HG03095 (cell line): Measurements from ENCODE around the gene SIGLEC12.
"Not testable (repeated sequence)": the region's sequence is repeated elsewhere in the genome, so short reads cannot be mapped to it uniquely, and the experiment has no call there.

Source experiments
- ATAC-seq: cut with Tn5 transposase; IDR thresholded peaks from one replicate; pipeline ENCODE4 v1.9.1; 2021; ENCODE audit warnings: moderate library complexity; ENCODE audit not compliant: unreplicated experiment

The SIGLEC12 gene

GRCh38 chr19:51524666-51525264 lies 23.2 kb upstream of the SIGLEC12 start:
- no peak for ATAC-seq

DNA sequence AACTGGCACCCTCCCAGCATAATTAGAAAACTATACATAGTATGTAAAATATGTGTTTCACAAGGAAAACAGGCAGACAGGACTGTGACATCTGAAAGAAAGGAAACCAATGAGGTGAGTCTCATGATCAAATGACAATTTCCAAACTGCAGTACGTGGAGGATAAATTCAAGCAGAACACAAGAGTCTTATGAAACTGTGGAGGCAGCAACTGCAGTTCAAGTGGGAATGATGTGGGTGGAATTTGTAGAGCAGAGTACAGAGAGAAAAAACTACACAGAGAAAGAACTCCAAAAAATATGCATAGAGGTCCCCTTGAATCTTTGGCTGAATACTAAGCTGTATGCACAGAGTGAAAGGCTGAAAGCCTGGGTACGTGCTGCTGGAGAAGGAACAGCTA lies 20.2 kb upstream of the SIGLEC12 start:
- ATAC-seq: no peak

DNA sequence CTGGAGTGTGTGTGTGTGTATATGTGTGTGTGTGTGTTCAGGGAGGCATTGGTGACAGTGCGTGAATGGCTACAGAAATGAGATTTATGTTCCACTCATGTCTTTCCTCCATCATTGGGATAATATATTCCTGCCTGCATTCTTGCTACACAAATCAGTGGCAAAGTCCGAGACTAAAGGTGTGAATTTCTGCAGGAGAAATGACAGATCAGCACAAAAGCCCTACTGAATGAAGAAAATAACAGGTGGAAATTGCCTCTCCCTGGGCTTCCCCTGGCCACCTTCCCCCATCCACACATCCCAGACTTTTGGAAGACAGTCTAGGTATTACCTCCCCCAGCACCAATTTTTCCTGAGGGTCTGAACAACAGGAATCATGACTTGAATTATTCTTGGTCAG lies 19.8 kb upstream of the SIGLEC12 start:
- ATAC-seq: no peak

- no peak for ATAC-seq
Measured at GRCh38 chr19:51520728-51521127, 19.1 kb upstream of the SIGLEC12 start.

- ATAC-seq: no peak
Measured at GRCh38 chr19:51514866-51515481, 13.4 kb upstream of the SIGLEC12 start.

DNA sequence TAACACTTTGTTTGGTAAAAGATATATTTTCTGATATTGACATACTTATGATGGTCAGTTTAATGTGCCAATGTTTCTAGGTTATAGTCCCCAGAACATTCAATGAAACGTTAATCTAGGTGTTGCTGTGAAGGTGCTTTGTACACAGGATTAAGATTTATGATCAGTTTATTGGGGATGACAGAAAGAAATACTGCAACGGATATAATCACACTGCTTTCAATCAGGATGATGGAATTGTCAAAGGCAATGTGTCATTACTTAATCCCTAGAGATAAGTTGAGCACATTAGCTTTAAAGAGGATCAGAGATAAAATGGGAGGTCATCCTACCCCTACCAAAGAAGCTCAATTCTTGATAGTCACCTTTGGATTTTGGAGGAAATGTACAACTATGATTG lies 12.4 kb upstream of the SIGLEC12 start:
- no peak for ATAC-seq

DNA sequence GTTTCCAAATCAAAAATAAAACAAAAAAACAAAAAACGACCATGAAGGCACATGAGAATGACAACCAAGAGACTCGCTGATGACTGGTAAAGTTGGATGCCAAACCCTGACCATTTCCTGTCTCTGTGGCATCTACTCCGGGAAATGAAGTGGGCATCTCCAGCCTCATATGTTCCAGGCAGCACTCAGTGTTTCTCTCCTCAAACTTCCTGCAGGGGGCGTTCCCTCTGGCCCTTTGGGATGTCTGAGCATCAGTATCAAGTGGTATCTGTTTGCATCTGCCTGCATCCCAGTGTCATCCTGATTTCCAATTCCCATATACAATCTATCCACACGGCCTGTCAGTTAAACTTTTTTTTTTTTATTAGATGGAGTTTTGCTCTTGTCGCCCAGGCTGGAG lies 9.8 kb upstream of the SIGLEC12 start:
- no peak for ATAC-seq

DNA sequence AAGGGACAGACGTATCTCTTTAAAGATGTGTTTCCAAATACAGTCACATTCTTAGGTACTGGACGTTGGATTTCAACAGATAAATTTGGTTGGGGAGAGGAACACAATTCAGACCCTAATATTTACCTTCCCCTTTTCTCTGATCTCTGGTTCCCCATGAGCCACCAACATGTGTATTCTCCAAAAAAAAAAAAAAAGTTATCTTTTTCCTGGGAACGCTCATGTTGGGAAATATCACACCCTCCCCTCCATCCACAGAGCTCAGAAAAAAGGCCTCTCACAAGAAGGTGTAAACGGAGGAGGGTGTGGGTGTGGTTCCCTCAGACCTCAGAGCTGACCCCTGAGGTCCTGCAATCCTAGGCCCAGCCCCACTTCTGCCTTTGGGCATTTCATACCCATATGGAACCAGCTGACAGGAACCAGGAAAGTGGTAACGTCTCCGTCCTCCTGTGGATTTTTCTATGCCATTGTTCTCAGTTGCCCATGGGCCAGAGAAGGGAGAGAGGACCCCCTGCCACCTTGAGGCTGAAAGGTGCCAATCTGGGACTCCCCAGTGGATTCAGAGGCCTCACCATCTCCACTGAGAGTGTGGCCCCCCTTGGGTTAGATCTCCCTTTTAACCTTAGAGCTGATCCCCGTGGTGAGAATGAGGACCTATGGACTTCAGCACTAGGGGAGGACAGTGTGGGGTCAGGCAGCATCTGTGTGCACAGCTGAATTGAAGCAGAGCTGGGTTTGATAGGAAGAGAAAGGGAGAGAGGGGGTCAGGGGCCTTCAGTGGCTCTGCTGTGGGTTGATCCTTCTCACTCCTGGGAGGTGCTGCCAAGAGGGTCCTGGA lies 8.4 kb upstream of the SIGLEC12 start:
- no peak for ATAC-seq

GRCh38 chr19:51508059-51508733 lies 6.6 kb upstream of the SIGLEC12 start:
- no peak for ATAC-seq

DNA sequence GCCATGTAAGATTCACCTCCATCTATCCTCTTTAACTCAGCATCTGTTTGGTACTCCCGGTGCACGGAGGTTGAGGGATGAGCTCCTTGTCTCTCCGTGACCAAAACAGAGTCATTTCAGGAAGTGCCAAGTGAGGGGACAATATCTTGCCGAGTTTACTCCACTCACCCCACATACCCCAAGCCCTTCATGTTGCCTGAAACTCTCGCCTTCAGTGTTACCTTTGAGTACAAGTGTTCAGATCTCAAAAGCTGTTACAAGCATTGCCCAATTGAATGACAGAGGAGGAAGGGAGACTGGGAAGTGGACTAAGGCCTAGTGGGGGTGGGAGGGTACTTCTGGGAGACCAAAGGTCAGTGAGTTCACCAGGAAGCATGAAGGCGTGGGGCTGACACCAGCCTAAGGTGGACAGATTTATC lies 6.0 kb upstream of the SIGLEC12 start:
- ATAC-seq: no peak

DNA sequence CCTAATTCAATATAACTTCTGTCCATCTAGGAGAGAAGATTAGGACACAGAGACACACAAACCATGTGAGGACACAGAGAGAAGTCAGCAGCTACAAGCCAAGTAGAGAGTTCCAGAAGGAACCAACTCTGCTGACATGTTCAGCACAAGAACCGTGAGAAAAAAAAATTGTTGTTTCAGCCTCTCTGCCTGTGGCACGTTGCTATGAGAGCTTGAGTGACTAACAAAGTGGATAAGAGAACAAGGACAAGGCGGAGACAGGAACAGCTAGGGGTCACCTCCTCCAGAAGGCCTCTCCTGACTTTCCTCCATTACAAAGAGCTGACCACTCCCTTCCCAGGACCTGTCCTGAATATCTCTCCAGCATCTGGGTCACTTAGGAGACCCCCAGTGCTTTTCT lies 5.6 kb upstream of the SIGLEC12 start:
- no peak for ATAC-seq

- ATAC-seq: no peak
Measured at GRCh38 chr19:51505904-51506303, 4.3 kb upstream of the SIGLEC12 start.

GRCh38 chr19:51503896-51504295 lies 2.3 kb upstream of the SIGLEC12 start:
- ATAC-seq: no peak

GRCh38 chr19:51503286-51503817 lies 1.8 kb upstream of the SIGLEC12 start:
- ATAC-seq: no peak

- not testable (repeated sequence) for ATAC-seq
Measured at GRCh38 chr19:51500931-51501330, 669 bp downstream of the SIGLEC12 start.

DNA sequence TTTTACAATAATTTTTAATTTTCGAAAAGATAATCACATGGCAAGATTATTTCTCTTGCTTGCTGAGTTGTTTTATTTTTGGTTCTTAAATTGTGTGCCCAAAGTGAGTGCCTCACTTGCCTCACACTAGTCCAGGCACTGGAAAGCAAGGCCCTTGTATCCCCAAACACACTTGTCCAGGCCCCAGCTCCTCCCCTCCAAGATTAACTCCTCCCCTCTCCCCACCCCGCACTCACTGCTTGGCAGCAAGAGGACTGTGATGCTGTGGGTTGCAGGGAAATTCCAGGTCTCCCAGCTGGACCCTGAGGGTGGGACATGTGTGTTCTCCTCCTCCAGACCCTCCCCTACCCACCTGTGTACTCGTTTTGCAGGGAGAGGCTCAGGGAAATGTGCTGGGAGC lies 3.9 kb downstream of the SIGLEC12 start:
- no peak for ATAC-seq

GRCh38 chr19:51493776-51494175 lies 7.8 kb downstream of the SIGLEC12 start:
- no peak for ATAC-seq

- no peak for ATAC-seq
Measured at GRCh38 chr19:51491586-51491985, 10.0 kb downstream of the SIGLEC12 start.

DNA sequence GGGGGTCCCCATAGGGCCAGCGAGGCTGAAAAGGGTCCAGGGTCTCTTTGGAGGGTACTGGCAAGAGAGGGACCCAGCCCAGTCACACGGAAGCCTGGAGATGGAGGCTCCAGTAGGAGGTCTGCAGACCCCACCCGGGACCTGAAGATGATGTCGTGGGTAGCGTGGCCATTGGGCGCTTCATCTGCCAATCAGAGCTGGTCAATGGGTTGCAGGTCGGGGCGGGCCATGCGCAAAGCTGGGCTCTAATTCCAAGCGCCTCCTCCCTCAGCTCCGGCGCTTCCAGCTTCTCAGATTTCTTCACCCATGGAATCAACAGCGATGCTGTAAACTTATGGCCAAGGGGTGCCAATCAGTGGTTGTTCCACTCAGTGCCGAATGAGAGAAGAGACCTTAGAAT lies 10.9 kb downstream of the SIGLEC12 start:
- no peak for ATAC-seq

DNA sequence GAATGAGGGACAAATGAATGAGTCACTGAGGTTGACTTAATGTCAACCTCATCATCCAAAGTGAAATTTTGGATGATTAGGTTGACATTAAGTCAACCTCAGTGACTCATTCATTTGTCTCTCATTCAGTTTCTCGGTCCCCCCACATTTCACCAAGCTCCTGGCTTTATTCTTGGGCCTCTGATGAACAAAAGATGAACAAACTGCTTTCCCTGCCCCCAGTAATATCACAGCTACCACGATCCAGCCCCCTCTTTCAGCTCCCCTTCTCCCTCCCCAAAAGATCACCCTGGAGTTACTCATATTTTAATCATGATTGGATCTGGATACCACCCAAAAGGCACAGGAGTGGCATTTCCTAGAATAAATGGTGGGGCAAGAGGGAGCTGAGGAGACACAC lies 12.5 kb downstream of the SIGLEC12 start:
- no peak for ATAC-seq

- ATAC-seq: no peak
Measured at GRCh38 chr19:51488491-51488890, 13.1 kb downstream of the SIGLEC12 start.
